SIG-M5 treated with dmso at 0.1 percent for 504 hours (cell line): ENCODE data around the gene EIF4EBP2.

Experiments used
- DNase-seq: peaks from one replicate; lab custom pipeline; 2025; ENCODE audit not compliant: unreplicated experiment; lab: John Stamatoyannopoulos, UW

The EIF4EBP2 gene

GRCh38 chr10:70432101-70432500, 28.2 kb downstream of the EIF4EBP2 start:
- DNase-seq, result no peak

GRCh38 chr10:70432561-70433263, 28.8 kb downstream of the EIF4EBP2 start:
- DNase-seq, result no peak

- DNase-seq, result no peak
Measured at GRCh38 chr10:70433581-70434280, 29.8 kb downstream of the EIF4EBP2 start.

GRCh38 chr10:70435241-70436085, 31.5 kb downstream of the EIF4EBP2 start:
- no peak for DNase-seq

GRCh38 chr10:70437721-70438120, 33.8 kb downstream of the EIF4EBP2 start:
- DNase-seq, result no peak

GRCh38 chr10:70440296-70441160, 36.6 kb downstream of the EIF4EBP2 start:
- no peak for DNase-seq

GRCh38 chr10:70441161-70441894, 37.4 kb downstream of the EIF4EBP2 start, which contains the start of gene NODAL:
NODAL (minus strand) TSS chr10:70441681; CDS start chr10:70441667, 14 bp downstream.
- DNase-seq, result no peak

- no peak for DNase-seq
Measured at GRCh38 chr10:70441895-70442309, 38.0 kb downstream of the EIF4EBP2 start.

- DNase-seq, result no peak
Measured at GRCh38 chr10:70442332-70442988, 38.5 kb downstream of the EIF4EBP2 start.

- no peak for DNase-seq
Measured at GRCh38 chr10:70444744-70445143, 40.8 kb downstream of the EIF4EBP2 start.

- no peak for DNase-seq
Measured at GRCh38 chr10:70445718-70446657, 42.0 kb downstream of the EIF4EBP2 start.

GRCh38 chr10:70448236-70448635, 44.3 kb downstream of the EIF4EBP2 start:
- no peak for DNase-seq

GRCh38 chr10:70455213-70455630, 51.3 kb downstream of the EIF4EBP2 start:
- DNase-seq, result no peak

GRCh38 chr10:70456164-70456563, 52.2 kb downstream of the EIF4EBP2 start:
- DNase-seq, result no peak

GRCh38 chr10:70457759-70458305, 53.9 kb downstream of the EIF4EBP2 start:
- DNase-seq, result no peak

- DNase-seq, result no peak
Measured at GRCh38 chr10:70458329-70459060, 54.5 kb downstream of the EIF4EBP2 start.

GRCh38 chr10:70459061-70459773, 55.3 kb downstream of the EIF4EBP2 start:
- no peak for DNase-seq
